ENCODE measurements around the gene TAC1.

TAC1 gene

DNA sequence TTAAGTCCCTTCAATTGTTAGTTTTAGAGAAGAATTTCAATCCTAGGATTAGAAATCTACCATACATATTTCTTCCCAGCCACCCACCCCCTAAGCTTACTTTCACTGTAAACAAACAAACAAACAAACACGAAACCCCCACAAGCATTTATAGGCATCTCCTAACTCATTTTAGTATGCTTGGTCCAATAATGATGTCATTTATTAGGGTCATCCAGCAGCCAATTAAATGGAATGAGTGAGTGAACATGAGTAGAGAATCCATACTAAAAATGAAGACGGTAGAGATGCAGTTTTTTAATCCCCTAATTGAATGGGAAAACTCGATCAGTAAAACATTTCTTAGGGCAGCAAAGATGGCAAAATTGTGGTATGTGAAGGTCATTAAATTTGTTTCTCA is 3.2 kb downstream of the TAC1 start:
- no peak for TF ChIP-seq CTCF (IDR thresholded peaks at IDR 0.05; ENCODE audit: poor library complexity, severe bottlenecking)
- H3K36me3 ChIP-seq (ENCODE audit: low read depth), result no peaks in the 10 kb centered on the region
- no peaks in the 10 kb centered on the region for H3K4me1 ChIP-seq (ENCODE audit: insufficient read depth, poor library complexity, severe bottlenecking)
- H3K27me3 ChIP-seq (ENCODE audit: insufficient read depth, poor library complexity, severe bottlenecking), result peaks cover 76% of the 10 kb centered on the region
- H3K9me3 ChIP-seq (ENCODE audit: severe bottlenecking), result no peaks in the 10 kb centered on the region
- no peak overlapping the region for H3K27ac ChIP-seq (ENCODE audit: poor library complexity, severe bottlenecking)
- no peak overlapping the region for H3K4me3 ChIP-seq (ENCODE audit: severe bottlenecking)
- DNase-seq (ENCODE audit: low spot score) (no peak), ATAC-seq (ENCODE audit: low read depth) (no peak)

GRCh38 chr7:97748482-97748881 is 16.6 kb downstream of the TAC1 start:
- ATAC-seq (ENCODE audit: low read depth) (no peak), DNase-seq (ENCODE audit: low spot score) (no peak)
- Histone ChIP-seq H3K9me3 (ENCODE audit: severe bottlenecking) (no peaks in the 10 kb centered on the region), H3K36me3 (ENCODE audit: low read depth) (no peaks in the 10 kb centered on the region), H3K4me3 (ENCODE audit: severe bottlenecking) (no peak overlapping the region), H3K27me3 (ENCODE audit: insufficient read depth, poor library complexity, severe bottlenecking) (peaks cover 4% of the 10 kb centered on the region), H3K27ac (ENCODE audit: poor library complexity, severe bottlenecking) (no peak overlapping the region), H3K4me1 (ENCODE audit: insufficient read depth, poor library complexity, severe bottlenecking) (no peaks in the 10 kb centered on the region)
- TF ChIP-seq CTCF (IDR thresholded peaks at IDR 0.05; ENCODE audit: poor library complexity, severe bottlenecking), result no peak

GRCh38 chr7:97751566-97751965 is 19.7 kb downstream of the TAC1 start:
- TF ChIP-seq CTCF (IDR thresholded peaks at IDR 0.05; ENCODE audit: poor library complexity, severe bottlenecking), result no peak
- no peak for ATAC-seq (ENCODE audit: low read depth)
- DNase-seq (ENCODE audit: low spot score), result no peak
- Histone ChIP-seq H3K27ac (ENCODE audit: poor library complexity, severe bottlenecking) (no peak overlapping the region), H3K27me3 (ENCODE audit: insufficient read depth, poor library complexity, severe bottlenecking) (no peaks in the 10 kb centered on the region), H3K9me3 (ENCODE audit: severe bottlenecking) (no peaks in the 10 kb centered on the region), H3K36me3 (ENCODE audit: low read depth) (no peaks in the 10 kb centered on the region), H3K4me3 (ENCODE audit: severe bottlenecking) (no peak overlapping the region), H3K4me1 (ENCODE audit: insufficient read depth, poor library complexity, severe bottlenecking) (no peaks in the 10 kb centered on the region)

DNA sequence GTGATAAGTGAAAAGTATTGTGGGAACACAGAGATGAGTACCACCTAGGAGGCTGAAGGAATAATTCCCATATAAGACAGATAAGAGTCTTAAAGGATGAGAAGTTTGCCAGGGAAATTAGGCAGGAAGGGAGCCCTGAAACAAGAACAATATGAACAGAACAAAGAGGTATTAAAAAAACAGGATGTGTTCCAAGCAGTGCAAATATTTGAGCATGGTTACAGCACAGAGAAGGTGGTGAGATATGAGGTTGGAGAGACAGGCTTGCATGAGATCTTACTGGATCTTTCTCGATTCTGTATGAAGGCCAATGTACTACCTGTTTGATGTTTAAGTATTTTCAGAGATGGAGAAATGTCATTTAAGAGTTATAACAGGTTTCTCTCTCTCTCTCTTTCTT is 20.3 kb downstream of the TAC1 start:
- Histone ChIP-seq H3K27ac (ENCODE audit: poor library complexity, severe bottlenecking) (no peak overlapping the region), H3K9me3 (ENCODE audit: severe bottlenecking) (no peaks in the 10 kb centered on the region), H3K27me3 (ENCODE audit: insufficient read depth, poor library complexity, severe bottlenecking) (no peaks in the 10 kb centered on the region), H3K4me1 (ENCODE audit: insufficient read depth, poor library complexity, severe bottlenecking) (no peaks in the 10 kb centered on the region), H3K4me3 (ENCODE audit: severe bottlenecking) (no peak overlapping the region), H3K36me3 (ENCODE audit: low read depth) (no peaks in the 10 kb centered on the region)
- ATAC-seq (ENCODE audit: low read depth) (no peak), DNase-seq (ENCODE audit: low spot score) (no peak)
- no peak for TF ChIP-seq CTCF (IDR thresholded peaks at IDR 0.05; ENCODE audit: poor library complexity, severe bottlenecking)

DNA sequence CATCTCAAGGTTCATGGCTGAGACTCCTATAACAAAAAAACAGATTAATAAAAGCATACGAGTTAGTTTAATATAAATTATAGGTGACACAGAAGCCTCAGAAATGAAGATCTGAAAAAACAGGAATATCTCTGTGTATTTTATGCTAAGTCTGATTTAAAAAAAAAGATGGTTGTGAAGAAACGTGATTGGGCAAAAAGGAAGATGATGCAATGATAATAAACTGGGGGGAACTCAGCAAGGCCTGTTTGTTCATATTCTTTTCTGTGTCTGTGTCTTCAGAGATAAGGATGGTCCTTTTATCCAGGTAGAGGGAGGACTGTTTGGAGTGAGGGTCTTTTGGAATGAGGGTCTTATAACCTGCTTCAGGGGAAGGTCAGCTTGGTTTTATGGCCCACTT is 25.9 kb downstream of the TAC1 start:
- no peaks in the 10 kb centered on the region for H3K9me3 ChIP-seq (ENCODE audit: severe bottlenecking)
- no peak overlapping the region for H3K27ac ChIP-seq (ENCODE audit: poor library complexity, severe bottlenecking)
- no peaks in the 10 kb centered on the region for H3K36me3 ChIP-seq (ENCODE audit: low read depth)
- no peak for DNase-seq (ENCODE audit: low spot score)
- no peaks in the 10 kb centered on the region for H3K27me3 ChIP-seq (ENCODE audit: insufficient read depth, poor library complexity, severe bottlenecking)
- H3K4me3 ChIP-seq (ENCODE audit: severe bottlenecking), result no peak overlapping the region
- TF ChIP-seq CTCF (IDR thresholded peaks at IDR 0.05; ENCODE audit: poor library complexity, severe bottlenecking), result no peak
- no peak for ATAC-seq (ENCODE audit: low read depth)
- no peaks in the 10 kb centered on the region for H3K4me1 ChIP-seq (ENCODE audit: insufficient read depth, poor library complexity, severe bottlenecking)

Data from RWPE2 (cell line).